A673 (cell line): ENCODE data around the gene SLC38A3. TPM values are rescaled to one million over a fixed set of nuclear protein-coding genes. Genes with fewer than 3 reads are reported as not detected.

Experiments used
- BruUV-seq: library from RNA; stranded (reverse); fragments of 400-500 nt; replicated peaks from 2 replicates; lab custom pipeline; 2021; lab: Mats Ljungman, UMichigan
- CTCF ChIA-PET: fragments of 300-600 bp; sonication (Branson Sonifier 250); formaldehyde crosslinking; loops from one replicate; lab custom pipeline; 2022; ENCODE audit warnings: antibody characterized with exemption; lab: Charles Lee
- POLR2A ChIA-PET: fragments of 300-600 bp; sonication (Branson Sonifier 250); formaldehyde crosslinking; loops from one replicate; lab custom pipeline; 2022; ENCODE audit warnings: antibody characterized with exemption; ENCODE audit not compliant: low non-redundant PET; lab: Charles Lee
- DNase-seq: peaks from one replicate; pipeline ENCODE4 v3.0.0-alpha.2; 2015; ENCODE audit warnings: low spot score
- H3K27ac ChIP-seq: fragments of 200-600 bp; sonication (generic); 2 replicates; pipeline ENCODE4 v1.5.1; 2016; ENCODE audit warnings: mixed run types, low read depth, mild to moderate bottlenecking, mixed read lengths, antibody characterized with exemption, low read length; ENCODE audit not compliant: poor library complexity, severe bottlenecking
- H3K27me3 ChIP-seq: fragments of 200-600 bp; sonication (generic); replicated peaks from 2 replicates; pipeline ENCODE4 v1.6.1; 2017; ENCODE audit warnings: mixed run types, low read depth, mild to moderate bottlenecking, mixed read lengths, antibody characterized with exemption, low read length; ENCODE audit not compliant: insufficient read depth, poor library complexity
- H3K36me3 ChIP-seq: fragments of 200-600 bp; sonication (generic); 2 replicates; pipeline ENCODE4 v1.6.1; 2016; ENCODE audit warnings: mixed run types, mild to moderate bottlenecking, mixed read lengths, antibody characterized with exemption, low read length; ENCODE audit not compliant: insufficient read depth, poor library complexity, severe bottlenecking
- H3K4me1 ChIP-seq: fragments of 200-600 bp; sonication (generic); 2 replicates; pipeline ENCODE4 v1.6.1; 2017; ENCODE audit warnings: mixed run types, mild to moderate bottlenecking, mixed read lengths, antibody characterized with exemption, low read length; ENCODE audit not compliant: insufficient read depth, poor library complexity, severe bottlenecking
- H3K4me3 ChIP-seq: fragments of 200-600 bp; sonication (generic); 2 replicates; pipeline ENCODE4 v1.5.1; 2016; ENCODE audit warnings: low read depth, mixed run types, mild to moderate bottlenecking, mixed read lengths, low read length; ENCODE audit not compliant: poor library complexity, severe bottlenecking
- H3K9me3 ChIP-seq: fragments of 200-600 bp; sonication (generic); 2 replicates; pipeline ENCODE4 v1.6.1; 2016; ENCODE audit warnings: mixed run types, low read depth, mild to moderate bottlenecking, mixed read lengths, antibody characterized with exemption, low read length; ENCODE audit not compliant: poor library complexity, severe bottlenecking
- CTCF ChIP-seq: fragments of 300-800, 200-600 bp; sonication (generic); conservative IDR thresholded peaks from 2 replicates; pipeline ENCODE4 v1.5.1; 2017; ENCODE audit warnings: low read depth, mild to moderate bottlenecking, antibody characterized with exemption, low read length, moderate library complexity, mixed read lengths
- EZH2 ChIP-seq: fragments of 200-600 bp; sonication (generic); IDR thresholded peaks from 2 replicates; pipeline ENCODE4 v1.6.1; 2017; ENCODE audit warnings: borderline replicate concordance, low read depth, mild to moderate bottlenecking, mixed read lengths, antibody characterized with exemption, low read length; ENCODE audit not compliant: poor library complexity, severe bottlenecking
- intact Hi-C: fragments of 100-400 bp; cut with micrococcal nuclease; formaldehyde crosslinking; loops from one replicate; pipeline ENCODE4 v1.10.0; 2022; ENCODE audit not compliant: unreplicated experiment
- total RNA-seq: library from RNA; stranded (reverse); gene quantifications from 2 replicates; pipeline ENCODE4 v1.2.3, GENCODE V29; 2021

Gene SLC38A3
- total RNA-seq, 1 experiment from 2014 or later, result not detected

DNA sequence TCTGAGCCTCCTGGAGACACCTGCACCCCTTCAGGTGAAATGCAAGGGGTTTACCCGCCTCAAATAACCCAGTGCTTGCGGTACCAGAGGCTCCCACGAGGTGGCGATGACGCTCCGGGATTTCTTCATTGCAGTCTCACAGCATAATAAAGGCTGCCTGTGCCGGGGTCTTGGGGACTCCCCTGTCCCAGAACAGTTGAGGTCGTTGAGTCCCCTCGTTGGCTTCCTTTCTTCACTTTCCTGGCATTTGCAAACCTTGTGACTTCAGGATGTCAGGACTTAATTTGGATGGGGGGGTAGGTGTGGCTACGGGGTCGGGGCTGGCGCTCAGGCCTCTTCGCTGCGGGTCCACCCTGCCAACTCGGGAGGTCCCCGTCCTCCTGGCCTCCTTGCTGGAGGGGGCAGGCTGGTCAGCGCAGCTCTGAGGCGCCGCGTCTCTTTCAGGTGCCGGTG lies 12.4 kb upstream of the SLC38A3 start:
- peak; percentile 63 for DNase-seq
- H3K36me3 ChIP-seq, result no peaks in the 10 kb centered on the region
- no peak overlapping the region for H3K4me3 ChIP-seq
- intact Hi-C loops, result loop anchor here (1.0 kb wide), 1 partner anchor 81 kb away; no protein-coding TSS in a partner anchor
- POLR2A ChIA-PET, result no interaction called here
- TF ChIP-seq EZH2 (no peak), CTCF (peak; percentile 74)
- peaks cover 15% of the 10 kb centered on the region for H3K27me3 ChIP-seq
- H3K9me3 ChIP-seq, result no peaks in the 10 kb centered on the region
- CTCF ChIA-PET, result no interaction called here
- H3K4me1 ChIP-seq, result no peaks in the 10 kb centered on the region
- H3K27ac ChIP-seq, result no peak overlapping the region
- BruUV-seq, result no TSS peak

DNA sequence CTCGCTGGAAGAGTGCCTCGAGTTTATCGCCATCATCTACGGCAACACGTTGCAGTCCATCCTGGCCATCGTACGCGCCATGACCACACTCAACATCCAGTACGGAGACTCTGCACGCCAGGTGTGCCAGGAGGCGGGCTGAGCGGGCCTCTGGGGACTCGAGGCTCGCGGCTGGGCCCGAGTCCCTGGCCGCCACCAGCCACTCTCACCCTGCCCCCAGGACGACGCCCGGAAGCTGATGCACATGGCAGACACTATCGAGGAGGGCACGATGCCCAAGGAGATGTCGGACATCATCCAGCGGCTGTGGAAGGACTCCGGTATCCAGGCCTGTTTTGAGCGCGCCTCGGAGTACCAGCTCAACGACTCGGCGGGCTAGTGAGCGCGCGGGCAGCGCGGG lies 11.8 kb upstream of the SLC38A3 start:
- ChIA-PET POLR2A (no interaction called here), CTCF (interaction anchor here (0.6 kb wide), 1 partner anchor 52 kb away, joined by 3 read pairs; no protein-coding TSS in a partner anchor)
- DNase-seq, result no peak
- no peak for TF ChIP-seq EZH2
- TF ChIP-seq CTCF, result no peak
- Histone ChIP-seq H3K4me3 (no peak overlapping the region), H3K27me3 (peaks cover 15% of the 10 kb centered on the region), H3K36me3 (no peaks in the 10 kb centered on the region), H3K27ac (no peak overlapping the region), H3K4me1 (no peaks in the 10 kb centered on the region), H3K9me3 (no peaks in the 10 kb centered on the region)
- BruUV-seq, result no TSS peak
- intact Hi-C loops, result no loop called here

DNA sequence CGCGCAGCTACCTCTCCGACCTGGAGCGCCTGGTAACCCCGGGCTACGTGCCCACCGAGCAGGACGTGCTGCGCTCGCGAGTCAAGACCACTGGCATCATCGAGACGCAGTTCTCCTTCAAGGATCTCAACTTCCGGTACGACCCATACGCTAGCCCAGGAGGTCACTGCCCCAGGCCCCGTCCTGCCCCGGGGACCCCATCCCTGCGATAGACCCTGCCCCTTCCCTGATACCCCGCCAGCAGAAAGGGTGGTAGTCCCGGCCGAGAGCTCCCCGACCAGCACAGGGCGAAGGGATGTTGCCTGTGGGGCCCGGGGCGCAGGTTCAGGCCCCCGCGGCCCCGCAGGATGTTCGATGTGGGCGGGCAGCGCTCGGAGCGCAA lies 11.3 kb upstream of the SLC38A3 start:
- POLR2A ChIA-PET, result no interaction called here
- intact Hi-C loops, result loop anchor here (2.0 kb wide), 1 partner anchor 33 kb away; no protein-coding TSS in a partner anchor
- peaks cover 15% of the 10 kb centered on the region for H3K27me3 ChIP-seq
- CTCF ChIA-PET, result interaction anchor here (1.0 kb wide), 1 partner anchor 67 kb away, joined by 3 read pairs; no protein-coding TSS in a partner anchor
- TF ChIP-seq EZH2 (no peak), CTCF (no peak)
- H3K27ac ChIP-seq, result no peak overlapping the region
- no peak overlapping the region for H3K4me3 ChIP-seq
- no peaks in the 10 kb centered on the region for H3K9me3 ChIP-seq
- H3K4me1 ChIP-seq, result no peaks in the 10 kb centered on the region
- BruUV-seq, result no TSS peak
- no peak for DNase-seq
- no peaks in the 10 kb centered on the region for H3K36me3 ChIP-seq
